HEK293 (cell line): Measurements from ENCODE around the gene LRP1B.

Source experiments
- CTCF ChIA-PET: fragments of 350-600 bp; formaldehyde crosslinking; extraction: SDS; loops from one replicate; lab custom pipeline; 2021; ENCODE audit warnings: antibody characterized with exemption; lab: Yijun Ruan, JAX
- POLR2A ChIA-PET: fragments of 300-600 bp; formaldehyde crosslinking; extraction: SDS; loops from one replicate; lab custom pipeline; 2020; ENCODE audit warnings: antibody characterized with exemption, inconsistent platforms; lab: Yijun Ruan, JAX
- H3K27ac ChIP-seq: fragments of 200-500 bp; sonication (Bioruptor generic); 2 replicates; pipeline ENCODE4 v1.5.1; 2014; ENCODE audit warnings: low read depth, low read length, control low read depth, inconsistent platforms; ENCODE audit errors: extremely low read depth
- H3K36me3 ChIP-seq, 2 experiments: fragments of 200-500 bp in 1 of 2; sonication (Bioruptor generic) in 1 of 2; 1 replicate in 1 of 2; 2 replicates in 1 of 2; pipeline ENCODE4 v1.5.1; 2014 to 2017; ENCODE audit warnings: inconsistent platforms in 2 of 2, low read length in 2 of 2; ENCODE audit not compliant: control insufficient read depth in 2 of 2, insufficient read depth in 1 of 2
- H3K4me1 ChIP-seq: fragments of 200-500 bp; sonication (Bioruptor generic); 2 replicates; pipeline ENCODE4 v1.5.1; 2014; ENCODE audit warnings: mild to moderate bottlenecking, low read length, inconsistent platforms; ENCODE audit not compliant: control insufficient read depth, insufficient read depth
- H3K4me3 ChIP-seq: 2 replicates; pipeline ENCODE4 v1.5.1; 2011; ENCODE audit warnings: low read depth, mild to moderate bottlenecking, control low read depth, low read length, moderate library complexity
- H3K9me3 ChIP-seq: fragments of 200-500 bp; sonication (Bioruptor generic); 2 replicates; pipeline ENCODE4 v1.5.1; 2014; ENCODE audit warnings: low read depth, low read length, inconsistent platforms; ENCODE audit not compliant: control insufficient read depth, insufficient read depth
- GLIS2 ChIP-seq: fragments of 450-650 bp; formaldehyde crosslinking; IDR thresholded peaks from 2 replicates; pipeline ENCODE4 v1.5.1; 2016; ENCODE audit warnings: missing biosample characterization, missing genetic modification characterization
- IKZF3 ChIP-seq: fragments of 450-650 bp; IDR thresholded peaks from 2 replicates; pipeline ENCODE4 v1.5.0; 2018; ENCODE audit warnings: missing biosample characterization, mild to moderate bottlenecking, missing genetic modification characterization, moderate library complexity
- OSR2 ChIP-seq: fragments of 450-650 bp; formaldehyde crosslinking; IDR thresholded peaks from 2 replicates; pipeline ENCODE4 v1.5.1; 2016; ENCODE audit warnings: missing biosample characterization, missing genetic modification characterization
- REPIN1 ChIP-seq: fragments of 450-650 bp; formaldehyde crosslinking; IDR thresholded peaks from 2 replicates; pipeline ENCODE4 v1.5.1; 2017; ENCODE audit warnings: missing biosample characterization, missing genetic modification characterization, low read depth
- TSHZ1 ChIP-seq: fragments of 450-650 bp; formaldehyde crosslinking; IDR thresholded peaks from 2 replicates; pipeline ENCODE4 v1.5.1; 2016; ENCODE audit warnings: missing biosample characterization, missing genetic modification characterization, borderline replicate concordance
- ZBTB11 ChIP-seq: fragments of 450-650 bp; formaldehyde crosslinking; conservative IDR thresholded peaks from 2 replicates; pipeline ENCODE4 v1.5.1; 2016; ENCODE audit warnings: low read depth, missing biosample characterization, missing genetic modification characterization
- ZBTB21 ChIP-seq: fragments of 450-650 bp; formaldehyde crosslinking; IDR thresholded peaks from 2 replicates; pipeline ENCODE4 v1.5.1; 2017; ENCODE audit warnings: missing biosample characterization, missing genetic modification characterization
- ZBTB48 ChIP-seq: fragments of 450-650 bp; formaldehyde crosslinking; IDR thresholded peaks from 2 replicates; pipeline ENCODE4 v1.5.1; 2016; ENCODE audit warnings: missing biosample characterization, missing genetic modification characterization
- ZBTB7A ChIP-seq: fragments of 450-650 bp; formaldehyde crosslinking; IDR thresholded peaks from 2 replicates; pipeline ENCODE4 v1.5.1; 2016; ENCODE audit warnings: low read depth, missing biosample characterization, missing genetic modification characterization
- ZNF112 ChIP-seq: fragments of 450-650 bp; formaldehyde crosslinking; IDR thresholded peaks from 2 replicates; pipeline ENCODE4 v1.5.0; 2017; ENCODE audit warnings: missing biosample characterization, missing genetic modification characterization
- ZNF138 ChIP-seq: fragments of 450-650 bp; formaldehyde crosslinking; IDR thresholded peaks from 2 replicates; pipeline ENCODE4 v1.5.1; 2016; ENCODE audit warnings: missing biosample characterization, missing genetic modification characterization, borderline replicate concordance
- ZNF140 ChIP-seq: fragments of 450-650 bp; formaldehyde crosslinking; IDR thresholded peaks from 2 replicates; pipeline ENCODE4 v1.5.1; 2016; ENCODE audit warnings: missing biosample characterization, missing genetic modification characterization
- ZNF184 ChIP-seq: fragments of 450-650 bp; IDR thresholded peaks from 2 replicates; pipeline ENCODE4 v1.5.1; 2018; ENCODE audit warnings: missing biosample characterization, mild to moderate bottlenecking, missing genetic modification characterization
- ZNF335 ChIP-seq: fragments of 450-650 bp; formaldehyde crosslinking; conservative IDR thresholded peaks from 2 replicates; pipeline ENCODE4 v1.5.1; 2016; ENCODE audit warnings: missing biosample characterization, missing genetic modification characterization
- ZNF354C ChIP-seq: fragments of 450-650 bp; formaldehyde crosslinking; IDR thresholded peaks from 2 replicates; pipeline ENCODE4 v1.5.1; 2016; ENCODE audit warnings: missing biosample characterization, missing genetic modification characterization, low read depth, borderline replicate concordance
- ZNF561 ChIP-seq: fragments of 450-650 bp; IDR thresholded peaks from 2 replicates; pipeline ENCODE4 v1.5.1; 2018; ENCODE audit warnings: missing biosample characterization, missing genetic modification characterization, borderline replicate concordance
- ZNF629 ChIP-seq: fragments of 450-650 bp; formaldehyde crosslinking; IDR thresholded peaks from 2 replicates; pipeline ENCODE4 v1.5.1; 2017; ENCODE audit warnings: missing biosample characterization, missing genetic modification characterization
- ZSCAN23 ChIP-seq: fragments of 450-650 bp; formaldehyde crosslinking; IDR thresholded peaks from 2 replicates; pipeline ENCODE4 v1.5.1; 2016; ENCODE audit warnings: missing biosample characterization, missing genetic modification characterization
- TF ChIP-seq, protein P1 (sequence below): fragments of 450-650 bp; formaldehyde crosslinking; IDR thresholded peaks from 2 replicates; pipeline ENCODE4 v1.5.1; 2016; ENCODE audit warnings: missing biosample characterization, missing genetic modification characterization

Gene LRP1B

GRCh38 chr2:141633132-141633531, 497.7 kb downstream of the LRP1B start:
- CTCF ChIA-PET, result no interaction called here
- H3K9me3 ChIP-seq, result no peaks in the 10 kb centered on the region
- no peak overlapping the region for H3K27ac ChIP-seq
- no peaks in the 10 kb centered on the region for H3K4me1 ChIP-seq
- H3K36me3 ChIP-seq, result no peaks in the 10 kb centered on the region
- TF ChIP-seq REPIN1 (tag by site-specific recombination) (no peak), ZNF354C (tag by site-specific recombination) (no peak), ZNF112 (no peak), GLIS2 (tag by site-specific recombination) (no peak), OSR2 (tag by site-specific recombination) (no peak), ZBTB7A (tag by site-specific recombination) (no peak), IKZF3 (tag by site-specific recombination) (no peak), ZNF140 (tag by site-specific recombination) (no peak), ZBTB48 (tag by site-specific recombination) (no peak), ZBTB11 (tag by site-specific recombination) (no peak), ZNF138 (tag by site-specific recombination) (no peak), ZNF629 (tag by site-specific recombination) (no peak), ZBTB21 (no peak), TSHZ1 (tag by site-specific recombination) (no peak), ZNF335 (tag by site-specific recombination) (no peak), ZSCAN23 (tag by site-specific recombination) (no peak), ZNF561 (tag by site-specific recombination) (no peak), ZNF184 (tag by site-specific recombination) (no peak)
- TF ChIP-seq, protein P1, sequence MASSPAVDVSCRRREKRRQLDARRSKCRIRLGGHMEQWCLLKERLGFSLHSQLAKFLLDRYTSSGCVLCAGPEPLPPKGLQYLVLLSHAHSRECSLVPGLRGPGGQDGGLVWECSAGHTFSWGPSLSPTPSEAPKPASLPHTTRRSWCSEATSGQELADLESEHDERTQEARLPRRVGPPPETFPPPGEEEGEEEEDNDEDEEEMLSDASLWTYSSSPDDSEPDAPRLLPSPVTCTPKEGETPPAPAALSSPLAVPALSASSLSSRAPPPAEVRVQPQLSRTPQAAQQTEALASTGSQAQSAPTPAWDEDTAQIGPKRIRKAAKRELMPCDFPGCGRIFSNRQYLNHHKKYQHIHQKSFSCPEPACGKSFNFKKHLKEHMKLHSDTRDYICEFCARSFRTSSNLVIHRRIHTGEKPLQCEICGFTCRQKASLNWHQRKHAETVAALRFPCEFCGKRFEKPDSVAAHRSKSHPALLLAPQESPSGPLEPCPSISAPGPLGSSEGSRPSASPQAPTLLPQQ (tag by site-specific recombination), result no peak
- POLR2A ChIA-PET, result no interaction called here
- no peak overlapping the region for H3K4me3 ChIP-seq
